GM18870 (cell line): ENCODE results near the gene RHBDF2.

Source experiments
- ATAC-seq: cut with Tn5 transposase; IDR thresholded peaks from one replicate; pipeline ENCODE4 v1.9.1; 2021; ENCODE audit warnings: moderate library complexity; ENCODE audit not compliant: unreplicated experiment

RHBDF2 gene

GRCh38 chr17:76467366-76467765 lies 33.9 kb downstream of the RHBDF2 start, which contains the start of gene AANAT:
AANAT (plus strand) TSS chr17:76467603; CDS start chr17:76468747, 1,144 bp downstream.
- ATAC-seq, result no peak

GRCh38 chr17:76466775-76467130 lies 34.5 kb downstream of the RHBDF2 start:
- no peak for ATAC-seq

GRCh38 chr17:76462556-76463290 lies 38.5 kb downstream of the RHBDF2 start:
- no peak for ATAC-seq

GRCh38 chr17:76461765-76462555 lies 39.3 kb downstream of the RHBDF2 start:
- no peak for ATAC-seq

GRCh38 chr17:76459674-76460073 lies 41.5 kb downstream of the RHBDF2 start:
- ATAC-seq, result no peak

GRCh38 chr17:76458580-76459490 lies 42.4 kb downstream of the RHBDF2 start:
- ATAC-seq, result no peak

- ATAC-seq, result no peak
Observed at GRCh38 chr17:76453431-76453743, 47.8 kb downstream of the RHBDF2 start.

GRCh38 chr17:76452660-76453430 lies 48.4 kb downstream of the RHBDF2 start, which contains the start of gene UBE2O:
UBE2O (minus strand) TSS chr17:76453152; CDS start chr17:76453141, 11 bp downstream.
- ATAC-seq, result no peak

- ATAC-seq, result no peak
Observed at GRCh38 chr17:76452127-76452659, 49.0 kb downstream of the RHBDF2 start.

GRCh38 chr17:76451506-76451905 lies 49.7 kb downstream of the RHBDF2 start:
- ATAC-seq, result no peak

- ATAC-seq, result no peak
Observed at GRCh38 chr17:76449126-76449525, 52.1 kb downstream of the RHBDF2 start.

- no peak for ATAC-seq
Observed at GRCh38 chr17:76447931-76448652, 53.1 kb downstream of the RHBDF2 start.

- no peak for ATAC-seq
Observed at GRCh38 chr17:76446449-76447231, 54.6 kb downstream of the RHBDF2 start.

GRCh38 chr17:76445697-76446448 lies 55.4 kb downstream of the RHBDF2 start:
- no peak for ATAC-seq

- ATAC-seq, result no peak
Observed at GRCh38 chr17:76444518-76445311, 56.5 kb downstream of the RHBDF2 start.

- no peak for ATAC-seq
Observed at GRCh38 chr17:76442341-76443338, 58.6 kb downstream of the RHBDF2 start.
